SU-DHL-6 (cell line): ENCODE data around the gene APBA2.

Experiments
- H2AFZ ChIP-seq: fragments of 200-600 bp; sonication (generic); 2 replicates; pipeline ENCODE4 v1.6.1; 2014; ENCODE audit warnings: low read depth, mild to moderate bottlenecking, moderate library complexity, mixed read lengths, antibody characterized with exemption, low read length; ENCODE audit not compliant: severe bottlenecking
- H3F3A ChIP-seq: fragments of 200-600 bp; shearing (Covaris generic); 2 replicates; pipeline ENCODE4 v1.6.0; 2016; ENCODE audit warnings: antibody characterized with exemption, mild to moderate bottlenecking; ENCODE audit not compliant: insufficient read depth
- H3K27ac ChIP-seq: fragments of 200-600 bp; sonication (generic); 2 replicates; pipeline ENCODE4 v1.5.1; 2016; ENCODE audit warnings: low read depth, mild to moderate bottlenecking, low read length, moderate library complexity, mixed read lengths
- H3K27me3 ChIP-seq: fragments of 200-600 bp; sonication (generic), shearing (Covaris generic); 2 replicates; pipeline ENCODE4 v1.6.0; 2014; ENCODE audit warnings: mild to moderate bottlenecking, low read length
- H3K36me3 ChIP-seq: fragments of 200-600 bp; sonication (generic); 2 replicates; pipeline ENCODE4 v1.6.1; 2014; ENCODE audit warnings: mild to moderate bottlenecking, low read length, mixed read lengths
- H3K4me2 ChIP-seq: fragments of 300-600, 200-600 bp; shearing (Covaris generic), sonication (generic); 2 replicates; pipeline ENCODE4 v1.6.0; 2014; ENCODE audit warnings: low read length, low read depth, mild to moderate bottlenecking; ENCODE audit not compliant: poor library complexity, severe bottlenecking
- H3K4me3 ChIP-seq: fragments of 200-600 bp; sonication (generic); 2 replicates; pipeline ENCODE4 v1.5.1; 2014; ENCODE audit warnings: antibody characterized with exemption, low read length, mild to moderate bottlenecking, mixed read lengths; ENCODE audit not compliant: insufficient read depth, poor library complexity, severe bottlenecking
- H3K79me2 ChIP-seq: fragments of 200-600 bp; sonication (generic); 2 replicates; pipeline ENCODE4 v1.6.1; 2014; ENCODE audit warnings: mild to moderate bottlenecking, low read length, moderate library complexity; ENCODE audit not compliant: insufficient read depth
- H3K9ac ChIP-seq: fragments of 200-600 bp; sonication (generic); 2 replicates; pipeline ENCODE4 v1.7.0; 2014; ENCODE audit warnings: mild to moderate bottlenecking, low read length
- H3K9me2 ChIP-seq: fragments of 200-600 bp; sonication (generic); replicated peaks from 2 replicates; pipeline ENCODE4 v1.6.1; 2014; ENCODE audit warnings: low read length; ENCODE audit not compliant: insufficient read depth
- H3K9me3 ChIP-seq: fragments of 200-600 bp; sonication (generic); 2 replicates; pipeline ENCODE4 v1.6.1; 2014; ENCODE audit warnings: low read length, mixed read lengths; ENCODE audit not compliant: insufficient read depth
- H4K20me1 ChIP-seq: fragments of 200-600 bp; sonication (generic); 2 replicates; pipeline ENCODE4 v1.6.1; 2014; ENCODE audit warnings: low read depth, mild to moderate bottlenecking, antibody characterized with exemption, low read length, moderate library complexity, mixed read lengths
- EZH2phosphoT487 ChIP-seq: fragments of 200-600 bp; sonication (generic), shearing (Covaris generic); conservative IDR thresholded peaks from 2 replicates; pipeline ENCODE4 v1.6.1; 2018; ENCODE audit warnings: mild to moderate bottlenecking, antibody characterized with exemption, low read length, moderate library complexity, mixed read lengths
- TF ChIP-seq, protein P1 (sequence below): fragments of 200-600 bp; sonication (generic); IDR thresholded peaks from one replicate; pipeline ENCODE4 v1.5.1; 2017; ENCODE audit warnings: antibody characterized with exemption, mild to moderate bottlenecking, low read length, moderate library complexity; ENCODE audit not compliant: insufficient read depth, poor library complexity, severe bottlenecking

The APBA2 gene

GRCh38 chr15:29003191-29003839 lies 117.5 kb downstream of the APBA2 start:
- Histone ChIP-seq H3K4me3 (no peak overlapping the region), H3K27ac (no peak overlapping the region), H3K27me3 (no peaks in the 10 kb centered on the region), H2AFZ (no peak overlapping the region), H3K36me3 (no peaks in the 10 kb centered on the region), H3K9me3 (no peaks in the 10 kb centered on the region), H3K9ac (no peak overlapping the region), H3K4me2 (no peak overlapping the region), H3K9me2 (no peaks in the 10 kb centered on the region), H3F3A (no peaks in the 10 kb centered on the region), H3K79me2 (no peaks in the 10 kb centered on the region), H4K20me1 (no peaks in the 10 kb centered on the region)
- TF ChIP-seq, protein P1, sequence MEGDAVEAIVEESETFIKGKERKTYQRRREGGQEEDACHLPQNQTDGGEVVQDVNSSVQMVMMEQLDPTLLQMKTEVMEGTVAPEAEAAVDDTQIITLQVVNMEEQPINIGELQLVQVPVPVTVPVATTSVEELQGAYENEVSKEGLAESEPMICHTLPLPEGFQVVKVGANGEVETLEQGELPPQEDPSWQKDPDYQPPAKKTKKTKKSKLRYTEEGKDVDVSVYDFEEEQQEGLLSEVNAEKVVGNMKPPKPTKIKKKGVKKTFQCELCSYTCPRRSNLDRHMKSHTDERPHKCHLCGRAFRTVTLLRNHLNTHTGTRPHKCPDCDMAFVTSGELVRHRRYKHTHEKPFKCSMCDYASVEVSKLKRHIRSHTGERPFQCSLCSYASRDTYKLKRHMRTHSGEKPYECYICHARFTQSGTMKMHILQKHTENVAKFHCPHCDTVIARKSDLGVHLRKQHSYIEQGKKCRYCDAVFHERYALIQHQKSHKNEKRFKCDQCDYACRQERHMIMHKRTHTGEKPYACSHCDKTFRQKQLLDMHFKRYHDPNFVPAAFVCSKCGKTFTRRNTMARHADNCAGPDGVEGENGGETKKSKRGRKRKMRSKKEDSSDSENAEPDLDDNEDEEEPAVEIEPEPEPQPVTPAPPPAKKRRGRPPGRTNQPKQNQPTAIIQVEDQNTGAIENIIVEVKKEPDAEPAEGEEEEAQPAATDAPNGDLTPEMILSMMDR = no peak
- TF ChIP-seq EZH2phosphoT487 = no peak

DNA sequence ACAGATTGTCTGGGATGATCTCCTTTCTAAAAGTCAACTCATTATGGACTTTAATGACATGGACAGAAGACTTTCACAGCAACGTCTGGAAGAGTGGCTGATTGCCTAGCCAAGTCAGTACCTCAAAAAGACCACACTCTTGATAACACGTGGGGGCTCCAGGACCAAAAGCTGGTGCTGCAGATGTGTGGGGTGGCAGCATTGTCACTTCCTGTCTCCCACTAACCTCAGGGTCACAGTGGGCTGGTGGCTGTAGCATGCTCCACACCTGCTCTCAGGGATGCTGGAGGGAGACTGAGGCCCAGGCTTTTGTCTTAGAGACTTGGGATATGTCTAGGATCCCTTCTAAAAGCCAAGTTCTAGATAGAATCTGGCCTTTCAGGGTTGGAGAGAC lies 118.1 kb downstream of the APBA2 start:
- H3K79me2 ChIP-seq = no peaks in the 10 kb centered on the region
- H3K9ac ChIP-seq = no peak overlapping the region
- H4K20me1 ChIP-seq = no peaks in the 10 kb centered on the region
- H3K4me2 ChIP-seq = no peak overlapping the region
- no peak overlapping the region for H3K27ac ChIP-seq
- no peak overlapping the region for H2AFZ ChIP-seq
- H3K9me3 ChIP-seq = no peaks in the 10 kb centered on the region
- H3K27me3 ChIP-seq = no peaks in the 10 kb centered on the region
- no peak for TF ChIP-seq EZH2phosphoT487
- TF ChIP-seq, protein P1 = no peak
- H3K4me3 ChIP-seq = no peak overlapping the region
- no peaks in the 10 kb centered on the region for H3K9me2 ChIP-seq
- no peaks in the 10 kb centered on the region for H3F3A ChIP-seq
- H3K36me3 ChIP-seq = no peaks in the 10 kb centered on the region

GRCh38 chr15:29005931-29006330 lies 120.2 kb downstream of the APBA2 start:
- no peak overlapping the region for H3K4me3 ChIP-seq
- no peak for TF ChIP-seq EZH2phosphoT487
- TF ChIP-seq, protein P1 = no peak

More at GRCh38 chr15:29005931-29006330, 120.2 kb downstream of the APBA2 start:
- Histone ChIP-seq H3K4me2 (no peak overlapping the region), H3K9me3 (no peaks in the 10 kb centered on the region), H3K27me3 (no peaks in the 10 kb centered on the region), H3K79me2 (no peaks in the 10 kb centered on the region), H3K27ac (no peak overlapping the region), H3K9ac (no peak overlapping the region), H3F3A (no peaks in the 10 kb centered on the region), H4K20me1 (no peaks in the 10 kb centered on the region), H3K36me3 (no peaks in the 10 kb centered on the region), H3K9me2 (no peaks in the 10 kb centered on the region), H2AFZ (no peak overlapping the region)
